ENCODE results near the gene SSTR3. TPM values are rescaled to one million over a fixed set of nuclear protein-coding genes. Genes with fewer than 3 reads are reported as not detected.

Gene SSTR3
- total RNA-seq, 1 experiment from 2014 or later, result not detected

DNA sequence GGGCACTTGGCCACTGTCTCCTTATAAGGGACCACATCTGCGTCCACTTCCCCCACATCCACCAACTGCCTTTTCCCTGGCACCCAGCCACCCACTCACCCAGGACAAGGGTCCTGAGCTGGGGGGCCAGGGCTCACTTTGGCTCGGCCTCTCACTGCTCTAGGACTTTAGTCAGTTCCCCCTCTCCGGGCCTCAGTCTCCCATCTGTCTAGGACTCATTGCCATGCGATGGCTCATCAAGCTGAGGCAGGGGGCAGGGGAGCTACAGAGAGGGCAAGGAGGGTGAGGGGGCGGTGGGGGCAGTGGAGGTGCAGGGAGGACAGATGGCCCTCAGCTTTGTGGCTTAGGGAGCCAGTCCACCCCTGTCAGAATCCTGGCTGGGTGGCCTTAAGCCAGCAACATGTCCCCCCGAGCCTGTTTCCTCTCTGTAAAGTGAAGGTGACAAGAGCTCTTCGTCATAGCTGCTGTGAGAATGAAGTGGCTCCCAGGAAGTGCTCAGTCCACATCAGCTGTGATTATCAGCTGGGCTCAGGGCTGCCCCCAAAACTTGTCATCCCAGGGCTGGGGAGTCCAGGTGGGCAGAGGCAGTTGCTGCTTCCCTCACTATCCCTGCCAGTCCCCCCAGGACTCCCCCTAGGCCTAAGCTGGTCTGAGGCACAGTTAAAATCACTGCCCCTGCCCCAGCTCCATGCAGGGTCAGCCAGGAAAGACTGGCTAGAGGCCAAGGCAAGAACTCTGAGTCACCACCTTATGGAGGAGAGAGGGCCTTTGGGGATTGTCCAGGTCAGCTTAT lies 16.9 kb upstream of the SSTR3 start:
- DNase-seq (ENCODE audit: low read depth), result peak; percentile 75

DNA sequence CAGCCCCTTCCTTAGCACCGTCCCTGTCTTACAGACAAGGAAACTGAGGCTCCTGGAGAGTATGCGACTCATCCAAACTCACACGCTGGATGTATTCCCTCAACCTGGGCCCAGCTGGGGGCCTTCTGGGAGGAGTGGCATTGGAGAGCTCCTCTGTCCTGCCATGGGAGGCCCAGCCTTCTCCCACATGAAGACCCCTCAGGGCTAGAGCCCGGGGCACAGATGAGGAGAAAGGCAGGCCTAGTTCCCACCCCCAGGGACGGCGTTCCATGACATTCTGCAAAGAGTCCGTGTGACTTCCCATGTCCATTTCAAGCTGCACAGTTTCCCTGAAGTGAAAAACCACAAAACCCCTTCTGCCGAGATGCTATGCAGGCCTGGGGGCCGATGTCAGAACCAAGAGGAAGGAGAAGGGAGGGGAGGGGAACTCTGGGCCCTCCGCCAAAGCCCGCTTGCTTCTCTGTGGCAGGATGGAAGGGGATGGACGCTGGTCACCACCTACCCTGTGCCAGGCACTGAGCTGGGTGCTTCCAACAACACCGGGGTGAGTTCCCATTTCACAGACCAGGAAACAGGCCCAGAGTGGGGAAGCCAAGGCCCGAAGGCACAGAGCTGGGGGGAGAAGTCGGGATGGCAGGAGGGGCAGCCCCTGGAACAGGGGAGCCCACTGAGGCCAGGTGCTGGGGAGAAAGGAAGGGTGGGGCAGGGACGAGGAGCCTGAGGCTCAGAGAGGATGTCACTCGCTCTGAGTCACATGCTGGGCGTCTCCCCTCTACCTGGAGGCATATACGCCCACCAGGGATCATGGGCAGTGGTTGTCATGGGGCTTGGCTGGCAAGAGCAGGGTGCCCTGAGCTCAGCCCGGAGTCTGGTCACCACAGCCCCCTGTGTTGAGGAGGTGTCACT lies 16.1 kb upstream of the SSTR3 start:
- peak; percentile 60 for DNase-seq (ENCODE audit: low read depth)

DNA sequence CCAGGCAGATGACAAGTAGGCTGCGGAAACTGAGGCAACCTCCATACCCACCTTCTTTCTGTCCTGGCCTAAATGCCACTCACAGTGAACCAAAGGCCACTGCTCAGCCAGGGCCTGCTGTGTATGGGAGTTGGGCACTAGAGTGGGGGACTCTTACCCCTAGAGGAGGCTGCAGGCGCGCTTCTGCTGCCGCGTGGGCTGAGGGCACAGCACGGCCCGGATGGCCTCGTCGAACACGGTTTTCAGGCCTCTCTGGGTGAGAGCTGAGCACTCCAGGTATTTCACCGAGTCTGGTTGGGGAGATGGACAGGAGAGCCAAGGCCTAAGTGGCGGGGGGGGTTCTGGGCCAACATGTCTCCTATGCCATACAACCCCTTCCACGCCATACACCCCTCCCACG lies 14.2 kb upstream of the SSTR3 start:
- no peak for DNase-seq (ENCODE audit: low read depth)

DNA sequence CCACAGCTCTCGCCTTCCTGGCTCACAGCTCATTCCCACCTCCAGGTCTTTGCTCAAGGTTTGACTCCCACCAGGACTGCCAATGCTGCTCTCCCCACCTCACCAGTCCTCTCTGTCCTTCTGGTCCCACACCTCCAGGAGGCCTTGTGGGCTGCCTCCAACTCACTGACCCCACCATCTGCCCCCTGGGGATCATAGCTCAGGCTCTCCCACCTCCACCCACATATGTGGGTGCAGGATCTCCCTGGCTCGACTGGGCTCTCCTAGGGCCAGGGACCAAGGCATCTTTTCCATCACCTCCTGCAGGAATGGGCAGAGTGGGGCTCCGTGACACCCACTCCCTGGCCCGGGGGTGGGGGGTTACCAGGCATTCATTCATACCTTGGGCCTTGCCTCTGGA lies 13.8 kb upstream of the SSTR3 start:
- no peak for DNase-seq (ENCODE audit: low read depth)

DNA sequence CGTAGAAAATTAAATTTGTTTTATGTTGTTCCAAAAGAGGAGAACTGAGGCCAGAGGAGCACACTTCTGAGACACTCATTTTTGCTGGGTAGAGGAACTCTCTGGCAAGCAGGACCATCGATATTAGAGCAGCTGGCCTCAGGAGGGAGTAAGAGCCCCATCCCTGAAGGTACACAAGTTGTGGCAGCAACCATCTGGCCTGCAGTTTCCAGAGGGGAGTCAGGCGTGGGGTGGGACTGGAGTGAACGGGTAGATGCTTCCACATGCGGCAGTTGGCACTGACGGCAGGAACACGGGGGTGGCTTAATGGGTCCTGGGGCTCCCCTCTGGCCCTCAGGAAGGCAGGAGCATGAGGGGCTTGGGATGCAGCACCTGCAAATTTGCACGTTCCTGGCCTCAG lies 13.2 kb upstream of the SSTR3 start:
- no peak for DNase-seq (ENCODE audit: low read depth)

DNA sequence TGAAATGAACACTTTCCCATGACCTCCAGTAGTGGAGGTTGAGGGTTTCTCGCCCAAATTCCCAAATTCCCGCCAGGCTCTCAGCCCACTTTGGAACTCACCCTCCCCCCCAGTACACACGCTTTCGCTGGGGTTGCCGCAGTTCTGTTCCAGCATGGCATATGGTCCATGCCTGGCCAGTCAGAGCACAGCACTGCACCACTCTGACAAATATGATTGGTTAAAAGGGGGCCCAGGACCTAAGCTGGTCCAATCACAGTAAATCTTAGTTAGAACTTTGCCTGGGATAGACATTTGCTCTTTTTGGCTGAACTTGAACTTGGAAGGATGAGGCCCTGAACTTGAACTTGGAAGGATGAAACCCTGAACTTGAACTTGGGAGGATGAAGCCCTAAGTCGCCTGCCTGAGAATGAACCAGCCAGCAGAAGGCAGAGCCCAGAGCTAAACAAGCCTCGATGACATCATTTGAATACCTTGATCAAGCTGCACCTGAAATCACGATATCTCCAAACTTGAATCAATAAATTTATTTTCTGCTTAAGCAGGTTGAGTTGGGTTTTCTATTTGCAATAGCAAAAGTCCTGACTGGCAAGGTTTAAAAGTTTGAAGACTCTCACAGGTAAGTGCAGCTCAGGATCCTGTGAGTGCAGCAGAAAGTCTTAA lies 12.6 kb upstream of the SSTR3 start:
- DNase-seq (ENCODE audit: low read depth), result no peak

DNA sequence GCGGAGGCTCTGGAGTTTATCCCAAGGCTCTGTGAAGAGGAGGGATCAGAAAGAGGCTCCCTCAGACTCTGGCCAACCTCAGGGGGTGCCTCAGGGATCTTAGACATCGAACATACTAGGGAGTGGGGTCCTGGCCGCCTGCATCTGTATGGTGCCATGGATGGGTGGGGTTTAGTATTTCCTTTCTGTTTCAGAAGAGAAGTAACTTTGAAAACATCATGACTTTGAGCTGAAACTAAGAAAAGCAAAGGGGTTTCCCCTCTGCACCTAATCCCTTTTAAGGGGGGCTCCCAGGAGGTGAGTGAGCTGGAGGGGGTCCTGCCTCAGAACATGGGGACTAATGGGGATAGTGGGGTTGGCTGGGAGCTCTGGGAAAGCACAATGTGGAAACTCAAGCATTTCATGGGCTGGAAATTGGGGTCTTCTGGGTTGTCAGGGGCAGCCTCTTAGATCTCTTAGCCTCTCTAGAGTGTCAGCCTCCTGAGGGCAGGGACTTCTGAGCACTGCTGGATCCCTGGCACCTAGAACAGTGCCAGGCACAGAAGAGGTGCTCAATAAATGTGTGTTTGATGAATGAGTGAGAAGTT lies 11.8 kb upstream of the SSTR3 start:
- no peak for DNase-seq (ENCODE audit: low read depth)

DNA sequence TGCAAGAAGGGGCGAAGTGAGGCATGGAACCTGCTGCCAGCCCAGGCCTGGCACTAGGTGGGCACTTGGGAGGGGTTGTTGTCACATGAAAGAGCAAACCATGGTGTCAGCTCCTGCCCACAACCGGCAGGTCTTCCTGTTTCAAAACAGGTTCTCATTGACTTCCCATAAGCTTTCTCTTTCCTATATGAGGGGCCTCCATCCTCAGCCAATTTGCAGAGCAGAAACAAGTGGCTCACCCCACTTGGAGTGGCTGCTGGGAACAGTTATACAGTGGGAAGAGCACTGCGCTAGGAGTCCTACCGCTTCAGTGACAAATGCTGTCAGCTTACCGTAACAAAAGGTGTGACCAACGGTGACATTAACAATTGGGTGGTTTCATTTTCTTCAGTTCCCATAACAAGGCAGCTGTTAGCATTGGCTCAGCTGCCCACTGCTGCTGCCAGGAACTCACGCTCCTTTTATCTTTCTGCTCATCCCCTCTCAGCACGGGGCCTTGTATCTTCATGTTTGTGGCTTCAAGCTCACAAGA lies 10.2 kb upstream of the SSTR3 start:
- DNase-seq (ENCODE audit: low read depth), result no peak

DNA sequence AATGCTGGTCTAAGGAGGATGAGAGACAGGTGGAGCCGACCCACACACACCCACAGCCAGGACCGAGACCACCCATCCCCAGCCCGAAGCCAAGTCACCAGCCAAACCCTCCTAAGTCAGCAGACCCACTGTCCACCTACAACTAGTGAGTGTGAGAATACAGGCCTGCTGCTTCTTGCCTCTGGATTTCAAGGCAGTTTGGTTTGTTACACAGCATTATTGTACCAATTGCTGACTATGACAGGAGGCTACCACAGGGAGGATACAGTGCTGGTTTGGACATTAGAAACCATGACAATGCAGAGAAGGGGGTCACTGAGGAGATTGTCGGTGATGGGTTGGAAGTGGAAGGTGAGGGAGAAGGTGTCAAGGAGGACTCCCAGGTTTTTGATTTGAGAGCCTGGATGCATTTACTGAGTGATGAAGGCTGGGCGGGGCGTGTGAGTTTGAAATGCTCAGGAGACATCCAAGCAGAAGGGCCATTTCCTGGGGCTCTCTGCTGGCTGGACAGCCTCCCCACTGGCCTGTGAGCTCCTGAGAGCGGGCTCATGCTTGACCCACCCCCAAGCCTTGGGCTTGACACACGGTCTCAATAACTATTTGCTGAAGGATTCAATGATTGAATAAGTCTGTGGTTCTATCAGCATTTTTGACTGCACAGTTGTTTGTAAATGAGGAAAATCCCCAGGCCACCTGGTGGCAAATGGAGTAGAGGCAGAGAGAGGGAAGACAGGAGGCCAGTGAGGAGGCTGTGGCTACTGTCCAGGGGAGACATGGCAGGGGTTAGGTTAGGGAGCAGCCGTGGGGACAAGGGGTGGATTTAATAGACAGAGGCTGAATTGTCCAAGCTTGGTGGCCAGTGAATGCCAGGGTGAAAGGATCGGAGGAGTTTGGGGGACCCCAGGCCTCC lies 9.4 kb upstream of the SSTR3 start:
- no peak for DNase-seq (ENCODE audit: low read depth)

DNA sequence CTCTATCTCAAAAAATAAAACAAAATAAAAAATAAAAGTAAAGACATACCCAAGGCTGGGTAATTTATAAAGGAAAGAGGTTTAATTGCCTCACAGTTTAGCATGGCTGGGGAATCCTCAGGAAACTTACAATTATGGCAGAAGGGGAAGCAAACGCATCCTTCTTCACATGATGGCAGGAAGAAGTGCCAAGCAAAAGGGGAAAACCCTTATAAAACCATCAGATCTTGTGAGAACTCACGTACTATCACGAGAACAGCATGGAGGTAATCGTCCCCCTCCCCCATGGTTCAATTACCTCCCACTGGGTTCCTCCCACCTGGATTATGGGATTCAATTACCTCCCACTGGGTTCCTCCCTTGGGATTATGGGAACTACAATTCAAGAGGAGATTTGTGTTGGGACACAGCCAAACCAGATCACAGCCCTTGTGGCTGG lies 8.3 kb upstream of the SSTR3 start:
- no peak for DNase-seq (ENCODE audit: low read depth)

DNA sequence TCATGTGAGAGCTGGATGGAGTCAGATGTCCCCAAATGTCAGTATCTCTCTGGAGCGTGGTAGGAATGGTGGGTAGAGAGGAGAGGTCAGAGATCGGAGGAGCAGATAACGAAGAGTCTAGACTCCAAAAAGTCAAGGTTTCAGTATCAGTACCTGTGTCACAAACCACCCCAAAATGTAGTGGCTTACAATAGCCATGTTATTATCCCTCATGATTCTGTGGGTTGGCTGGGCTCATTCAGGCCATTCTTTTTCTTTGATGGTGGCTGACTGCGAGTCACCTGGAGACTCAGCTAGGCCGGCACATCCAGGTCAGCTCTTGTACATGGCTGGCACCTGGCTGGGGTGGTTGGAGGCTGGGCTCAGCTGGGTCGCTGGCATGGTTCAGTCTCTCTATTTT lies 7.3 kb upstream of the SSTR3 start:
- no peak for DNase-seq (ENCODE audit: low read depth)

DNA sequence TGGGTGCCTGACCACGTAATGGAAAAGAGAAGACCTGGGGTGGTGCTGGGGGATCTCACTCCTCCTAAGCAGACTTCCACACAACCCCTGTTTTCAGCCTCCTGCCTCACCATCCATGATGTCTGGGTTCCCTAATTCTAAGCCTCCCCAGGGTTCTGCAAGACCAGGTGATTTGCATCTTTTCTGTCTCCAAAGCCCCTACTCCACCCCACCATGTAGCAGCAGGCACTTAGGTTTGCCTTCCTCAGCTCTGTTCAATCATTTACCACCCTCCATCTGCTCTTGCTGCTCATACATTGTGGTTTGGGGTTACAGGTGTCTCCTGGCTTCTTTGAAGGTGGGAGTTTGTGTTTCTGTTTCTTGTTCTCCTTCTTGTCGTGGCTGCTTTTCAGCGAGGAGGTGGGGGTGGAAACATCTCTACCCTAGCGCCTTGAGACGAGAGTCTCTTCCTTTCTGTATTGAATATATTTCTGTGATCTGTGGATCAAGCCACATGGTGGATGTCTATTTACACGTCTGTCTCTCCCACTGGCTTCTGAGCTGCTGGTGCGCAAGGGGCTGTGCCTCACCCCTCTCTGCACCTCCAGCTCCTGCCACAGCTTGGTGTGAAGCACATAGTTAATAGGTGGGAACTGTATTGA lies 6.6 kb upstream of the SSTR3 start:
- DNase-seq (ENCODE audit: low read depth), result no peak

DNA sequence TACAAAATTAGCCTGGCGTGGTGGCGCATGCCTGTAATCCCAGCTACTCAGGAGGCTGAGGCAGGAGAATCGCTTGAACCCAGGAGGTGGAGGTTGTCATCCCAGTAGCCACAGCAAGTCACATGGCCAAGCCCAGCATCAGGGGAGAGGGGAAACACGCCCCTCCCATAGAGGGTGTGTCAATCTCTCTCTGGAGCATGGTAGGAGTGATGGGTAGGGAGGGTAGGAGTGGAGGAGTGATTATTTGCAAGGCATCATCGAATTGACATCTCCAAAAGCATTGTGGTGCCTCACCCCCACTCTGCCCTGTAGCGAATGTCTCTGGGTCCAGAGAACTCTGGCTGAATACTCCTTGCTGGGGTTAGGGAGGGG lies 6.1 kb upstream of the SSTR3 start:
- DNase-seq (ENCODE audit: low read depth), result no peak

DNA sequence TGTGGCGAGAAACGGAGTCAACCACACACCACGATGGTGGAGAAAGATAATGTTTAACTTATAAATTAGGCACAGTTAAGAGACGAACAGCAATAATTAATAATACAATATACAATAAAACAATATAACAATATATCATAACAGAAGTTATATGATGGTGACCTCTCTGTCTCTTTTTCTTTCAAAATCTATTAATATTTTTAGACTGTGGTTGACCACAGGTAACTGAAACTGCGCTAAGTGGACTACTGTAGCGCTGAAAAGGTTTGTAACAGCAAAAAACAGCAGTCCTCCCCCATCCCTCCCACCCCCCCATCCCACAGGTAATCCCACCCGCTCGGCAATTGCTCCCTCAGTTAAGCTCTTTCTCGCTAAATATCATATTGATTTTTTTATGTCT lies 3.6 kb upstream of the SSTR3 start:
- DNase-seq (ENCODE audit: low read depth), result no peak

DNA sequence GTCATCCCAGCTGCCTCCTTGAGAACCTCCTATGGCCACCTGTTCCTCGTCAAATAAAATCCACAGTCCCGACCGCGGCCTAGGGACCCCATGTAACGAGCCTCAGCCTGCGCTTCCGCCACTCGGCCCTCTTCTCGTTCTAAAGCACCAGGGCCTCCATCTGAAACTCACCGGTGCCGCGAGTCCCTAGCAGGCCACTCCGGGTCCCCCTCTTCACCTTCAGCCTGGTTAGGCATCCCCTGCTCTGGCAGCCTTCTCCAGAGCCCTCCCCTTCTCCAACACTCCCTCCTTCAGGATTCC lies 2.4 kb upstream of the SSTR3 start:
- DNase-seq (ENCODE audit: low read depth), result no peak

DNA sequence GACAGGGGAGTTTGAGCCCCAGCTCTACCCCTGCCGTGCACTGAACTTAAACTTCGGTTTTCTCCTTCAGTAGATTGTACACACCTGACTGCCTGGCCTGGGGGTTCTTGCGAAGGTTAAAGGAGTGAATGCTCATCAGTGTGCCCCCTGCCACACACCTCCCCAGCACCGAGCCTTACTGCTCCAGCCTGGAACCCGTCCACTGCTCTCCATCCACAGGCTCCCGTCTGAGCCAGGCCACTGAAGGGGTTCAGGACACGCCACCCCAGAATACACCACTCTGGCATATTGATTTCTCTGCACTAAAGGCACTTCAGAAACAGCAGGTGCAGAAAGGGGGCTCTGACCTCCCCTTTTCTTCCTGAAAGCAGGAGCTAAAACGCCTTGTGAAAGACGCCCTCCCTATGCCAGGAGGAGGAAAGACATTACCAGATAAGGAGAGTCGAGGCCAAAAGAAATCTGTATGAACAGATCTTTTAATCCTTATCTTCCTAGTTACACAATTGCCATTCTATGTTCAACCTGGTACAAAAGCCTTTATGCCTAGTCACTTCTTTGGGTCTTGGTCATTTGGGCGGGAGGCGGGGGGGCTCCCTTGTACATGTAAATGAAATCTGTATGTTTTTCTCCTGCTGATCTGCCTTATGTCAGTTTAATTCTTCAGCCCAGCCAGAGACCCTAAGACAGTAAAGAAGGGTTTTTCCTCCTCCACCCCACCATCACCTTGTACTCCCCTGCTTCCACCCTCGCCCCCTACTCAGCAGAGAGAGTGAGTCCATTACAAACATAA lies 1.9 kb upstream of the SSTR3 start:
- no peak for DNase-seq (ENCODE audit: low read depth)

DNA sequence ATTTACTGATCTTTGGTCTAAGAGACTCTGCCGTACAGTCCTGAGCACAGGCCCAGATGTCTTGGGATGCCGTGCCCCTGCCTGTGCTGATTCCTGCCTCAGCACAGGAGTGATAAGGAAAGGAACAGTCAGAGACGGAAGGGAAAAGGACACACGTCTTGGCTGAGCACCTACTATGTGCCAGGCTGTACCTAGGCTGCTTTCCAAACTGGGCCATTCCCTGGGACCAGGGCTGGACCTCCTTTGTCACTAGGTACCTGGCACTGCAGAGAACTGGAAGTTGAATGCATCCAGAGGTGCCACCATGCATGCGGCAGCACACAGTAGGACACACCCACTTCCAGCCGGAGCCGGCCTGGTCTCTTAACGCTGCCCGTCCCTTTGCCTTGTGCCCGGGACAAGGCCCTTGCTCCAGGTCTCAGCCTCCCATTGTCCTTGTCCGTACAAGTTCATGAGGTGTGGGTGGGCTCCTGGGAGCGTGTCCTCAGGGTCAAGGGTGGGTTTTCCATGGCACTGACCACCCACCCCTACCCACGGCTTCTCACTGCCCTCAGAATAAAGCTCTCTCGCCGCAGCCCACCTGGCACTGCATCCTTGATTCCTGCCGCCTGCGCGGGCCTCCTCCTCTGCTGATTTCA lies 1.1 kb upstream of the SSTR3 start:
- DNase-seq (ENCODE audit: low read depth), result no peak

DNA sequence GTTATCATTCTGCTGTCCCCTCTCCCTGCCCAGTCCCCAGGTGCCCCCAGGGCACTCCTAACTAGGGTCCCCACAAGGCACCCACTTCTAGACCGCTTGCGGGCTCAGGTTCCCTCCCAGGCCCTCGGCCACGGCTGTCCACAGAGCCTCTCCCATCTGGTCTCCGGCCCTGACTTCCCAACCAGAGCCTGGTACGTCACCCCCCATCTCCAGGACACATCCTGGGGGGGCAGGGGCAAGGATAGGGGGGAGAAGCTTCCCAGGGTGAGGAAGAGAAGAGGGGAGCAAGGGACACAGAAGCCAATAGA lies 457 bp downstream of the SSTR3 start:
- no peak for DNase-seq (ENCODE audit: low read depth)

DNA sequence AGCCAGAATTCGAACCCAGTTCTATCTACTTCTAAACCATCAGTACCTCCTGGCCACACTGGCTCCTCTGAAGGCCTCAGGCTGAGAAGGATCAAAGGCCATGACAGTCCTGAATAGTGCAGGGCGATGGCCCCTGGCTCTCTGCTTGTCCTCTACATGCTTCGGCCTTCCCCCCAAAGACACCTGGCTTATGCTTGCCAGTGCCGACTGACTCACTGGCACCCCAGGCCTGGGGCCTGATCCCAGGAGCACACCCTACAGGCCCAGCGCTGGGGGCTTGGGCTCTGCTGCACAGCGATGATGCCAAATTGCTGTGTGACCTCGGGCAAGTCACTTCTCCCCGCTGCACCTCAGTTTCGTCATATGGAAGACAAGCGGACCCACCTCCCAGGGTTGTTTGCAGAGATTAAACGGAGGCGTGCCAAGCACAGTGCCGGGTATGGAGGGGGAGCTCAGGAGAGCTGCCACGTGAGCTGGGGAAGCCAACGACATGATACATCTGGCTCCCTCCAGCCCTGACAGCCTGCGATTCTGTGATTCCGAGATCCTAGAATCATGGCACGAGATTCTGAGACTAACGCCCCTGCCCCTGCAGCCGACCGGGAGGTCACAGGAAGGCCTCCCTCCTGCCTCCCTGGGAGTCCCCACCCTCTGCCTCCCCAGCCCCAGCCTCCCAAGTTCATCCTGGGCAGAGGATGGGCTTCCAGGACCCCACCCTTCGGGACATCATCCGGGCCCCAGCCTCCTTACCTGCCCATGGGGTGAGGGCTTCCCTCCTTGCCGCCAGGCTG lies 1.0 kb downstream of the SSTR3 start:
- DNase-seq (ENCODE audit: low read depth), result no peak

Data from Daoy (cell line).